Activated B cell treated with CpG ODN at 0.5 μM for 24 hours (primary cell): ENCODE measurements around the gene BARHL2. TPM values are rescaled to one million over a fixed set of nuclear protein-coding genes. Genes with fewer than 3 reads are reported as not detected.

ENCODE experiments used
- ATAC-seq: fragments of 200-7000 bp; cut with Tn5 transposase; one replicate; pipeline ENCODE4 v1.10.0; 2021; ENCODE audit warnings: low read depth, mild to moderate bottlenecking, moderate library complexity
- CTCF ChIA-PET: fragments of 350-600 bp; sonication (Branson Sonifier 250); formaldehyde crosslinking; loops from one replicate; lab custom pipeline; 2021; ENCODE audit warnings: antibody characterized with exemption; lab: Charles Lee
- POLR2A ChIA-PET: fragments of 350-600 bp; sonication (Branson Sonifier 250); formaldehyde crosslinking; loops from one replicate; lab custom pipeline; 2021; ENCODE audit warnings: antibody characterized with exemption; lab: Charles Lee
- DNase-seq: peaks from one replicate; pipeline ENCODE4 v3.0.0; 2022
- H3K27ac Mint-ChIP-seq: one replicate; pipeline ENCODE4 v1.8.0; 2020; ENCODE audit warnings: mixed read lengths
- H3K27me3 Mint-ChIP-seq: one replicate; pipeline ENCODE4 v1.8.0; 2021; ENCODE audit warnings: mixed read lengths
- H3K36me3 Mint-ChIP-seq: one replicate; pipeline ENCODE4 v1.8.0; 2021; ENCODE audit warnings: low read depth, mixed read lengths
- H3K4me1 Mint-ChIP-seq: one replicate; pipeline ENCODE4 v1.8.0; 2021; ENCODE audit warnings: mixed read lengths
- H3K4me3 Mint-ChIP-seq: one replicate; pipeline ENCODE4 v1.8.0; 2020; ENCODE audit warnings: mild to moderate bottlenecking, mixed read lengths
- H3K9me3 Mint-ChIP-seq: one replicate; pipeline ENCODE4 v1.8.0; 2020; ENCODE audit warnings: mixed read lengths
- CTCF ChIP-seq: fragments of 200-600 bp; IDR thresholded peaks from one replicate; pipeline ENCODE4 v1.8.0; 2022; ENCODE audit warnings: antibody characterized with exemption, mild to moderate bottlenecking
- intact Hi-C: fragments of 100-400 bp; cut with micrococcal nuclease; formaldehyde crosslinking; loops from one replicate; pipeline ENCODE4 v1.15.1; 2024
- total RNA-seq: library from RNA; stranded (reverse); gene quantifications from 2 replicates; pipeline ENCODE4 v1.2.3, GENCODE V29; 2022

Gene BARHL2
- total RNA-seq: not detected in 2 replicates

GRCh38 chr1:90716552-90717355 is at the start of gene BARHL2:
BARHL2 (minus strand) TSS chr1:90717302; CDS start chr1:90717195, 107 bp downstream.
- Mint-ChIP-seq H3K9me3 (peaks cover 13% of the 10 kb centered on the region), H3K27me3 (peaks cover 74% of the 10 kb centered on the region), H3K27ac (no peak within 1 kb of the TSS), H3K4me1 (peaks cover 16% of the 10 kb centered on the region), H3K36me3 (peaks cover 3% of the 10 kb centered on the region), H3K4me3 (peak within 1 kb of the TSS; percentile 60)
- ATAC-seq: no peak
- POLR2A ChIA-PET: no interaction called here
- no peak for TF ChIP-seq CTCF
- intact Hi-C loops: no loop called here
- CTCF ChIA-PET: no interaction called here
- DNase-seq: no peak

GRCh38 chr1:90763930-90764329 is 46.8 kb upstream of the BARHL2 start:
- DNase-seq (no peak), ATAC-seq (no peak)
- intact Hi-C loops: no loop called here
- ChIA-PET POLR2A (no interaction called here), CTCF (no interaction called here)
- TF ChIP-seq CTCF: no peak
- Mint-ChIP-seq H3K9me3 (no peaks in the 10 kb centered on the region), H3K27ac (no peak overlapping the region), H3K4me3 (no peak overlapping the region), H3K4me1 (no peaks in the 10 kb centered on the region), H3K36me3 (no peaks in the 10 kb centered on the region), H3K27me3 (peaks cover 20% of the 10 kb centered on the region)

- intact Hi-C loops: no loop called here
- no peak overlapping the region for H3K4me3 Mint-ChIP-seq
- DNase-seq (no peak), ATAC-seq (no peak)
- H3K27ac Mint-ChIP-seq: no peak overlapping the region
- no peaks in the 10 kb centered on the region for H3K4me1 Mint-ChIP-seq
- CTCF ChIA-PET: no interaction called here
- no peak for TF ChIP-seq CTCF
- H3K36me3 Mint-ChIP-seq: no peaks in the 10 kb centered on the region
- POLR2A ChIA-PET: no interaction called here
- peaks cover 20% of the 10 kb centered on the region for H3K27me3 Mint-ChIP-seq
- no peaks in the 10 kb centered on the region for H3K9me3 Mint-ChIP-seq
These were observed 46.4 kb upstream of the BARHL2 start for GRCh38 chr1:90763506-90763905.

- ATAC-seq (no peak), DNase-seq (no peak)
- no peaks in the 10 kb centered on the region for H3K9me3 Mint-ChIP-seq
- no peak for TF ChIP-seq CTCF
- H3K4me3 Mint-ChIP-seq: no peak overlapping the region
- H3K27ac Mint-ChIP-seq: no peak overlapping the region
- CTCF ChIA-PET: no interaction called here
- H3K36me3 Mint-ChIP-seq: no peaks in the 10 kb centered on the region
- peaks cover 17% of the 10 kb centered on the region for H3K27me3 Mint-ChIP-seq
- POLR2A ChIA-PET: no interaction called here
- intact Hi-C loops: no loop called here
- H3K4me1 Mint-ChIP-seq: no peaks in the 10 kb centered on the region
These were observed 44.9 kb upstream of the BARHL2 start for GRCh38 chr1:90761781-90762589.

- H3K36me3 Mint-ChIP-seq: no peaks in the 10 kb centered on the region
- intact Hi-C loops: no loop called here
- ChIA-PET POLR2A (no interaction called here), CTCF (no interaction called here)
- H3K27ac Mint-ChIP-seq: no peak overlapping the region
- no peaks in the 10 kb centered on the region for H3K9me3 Mint-ChIP-seq
- no peak for TF ChIP-seq CTCF
- H3K4me1 Mint-ChIP-seq: no peaks in the 10 kb centered on the region
- ATAC-seq: no peak
- no peak for DNase-seq
- H3K4me3 Mint-ChIP-seq: no peak overlapping the region
- H3K27me3 Mint-ChIP-seq: peaks cover 16% of the 10 kb centered on the region
These were observed 44.1 kb upstream of the BARHL2 start for GRCh38 chr1:90761156-90761555.
